ENCODE measurements around the gene ECE2.

Gene ECE2

GRCh38 chr3:184275961-184276910 is at the start of gene ECE2:
Gene ECE2, plus strand, starts transcription at chr3:184276022. Its CDS starts 132 bp downstream, at chr3:184276154.
- DNase-seq, result no peak

GRCh38 chr3:184227481-184227935 is 48.3 kb upstream of the ECE2 start:
- DNase-seq, result peak; percentile 59 to 63

- DNase-seq, result no peak
Measured at GRCh38 chr3:184228376-184229137, 47.3 kb upstream of the ECE2 start.

- peak; percentile 80 to 83 for DNase-seq
Measured at GRCh38 chr3:184229394-184230080, 46.3 kb upstream of the ECE2 start, which contains the start of gene VWA5B2. Gene VWA5B2, plus strand, starts transcription at chr3:184229585. Its CDS starts 944 bp downstream, at chr3:184230529.

- no peak for DNase-seq
Measured at GRCh38 chr3:184230081-184230602, 45.7 kb upstream of the ECE2 start.

- DNase-seq, result no peak
Measured at GRCh38 chr3:184230603-184231528, 45.0 kb upstream of the ECE2 start.

GRCh38 chr3:184231671-184232070 is 44.2 kb upstream of the ECE2 start:
- no peak for DNase-seq

GRCh38 chr3:184233127-184233843 is 42.5 kb upstream of the ECE2 start:
- DNase-seq, result no peak

GRCh38 chr3:184234224-184234623 is 41.6 kb upstream of the ECE2 start:
- DNase-seq, result no peak

GRCh38 chr3:184234671-184235380 is 41.0 kb upstream of the ECE2 start:
- no peak for DNase-seq

- no peak for DNase-seq
Measured at GRCh38 chr3:184235381-184236032, 40.3 kb upstream of the ECE2 start.

- DNase-seq, result no peak
Measured at GRCh38 chr3:184236033-184236410, 39.8 kb upstream of the ECE2 start.

- no peak for DNase-seq
Measured at GRCh38 chr3:184236636-184237035, 39.2 kb upstream of the ECE2 start.

GRCh38 chr3:184237211-184237610 is 38.6 kb upstream of the ECE2 start:
- DNase-seq, result no peak

GRCh38 chr3:184237807-184238206 is 38.0 kb upstream of the ECE2 start:
- DNase-seq, result no peak

GRCh38 chr3:184238246-184238818 is 37.5 kb upstream of the ECE2 start:
- DNase-seq, result no peak

GRCh38 chr3:184239221-184239620 is 36.6 kb upstream of the ECE2 start:
- no peak for DNase-seq

GRCh38 chr3:184239708-184240107 is 36.1 kb upstream of the ECE2 start:
- DNase-seq, result no peak
